ENCODE results near the gene EIF2S2. TPM values are rescaled to one million over a fixed set of nuclear protein-coding genes. Genes with fewer than 3 reads are reported as not detected.

Gene EIF2S2
- total and polyA plus RNA-seq, 2 experiments from 2014 or later: 109 to 138 TPM

DNA sequence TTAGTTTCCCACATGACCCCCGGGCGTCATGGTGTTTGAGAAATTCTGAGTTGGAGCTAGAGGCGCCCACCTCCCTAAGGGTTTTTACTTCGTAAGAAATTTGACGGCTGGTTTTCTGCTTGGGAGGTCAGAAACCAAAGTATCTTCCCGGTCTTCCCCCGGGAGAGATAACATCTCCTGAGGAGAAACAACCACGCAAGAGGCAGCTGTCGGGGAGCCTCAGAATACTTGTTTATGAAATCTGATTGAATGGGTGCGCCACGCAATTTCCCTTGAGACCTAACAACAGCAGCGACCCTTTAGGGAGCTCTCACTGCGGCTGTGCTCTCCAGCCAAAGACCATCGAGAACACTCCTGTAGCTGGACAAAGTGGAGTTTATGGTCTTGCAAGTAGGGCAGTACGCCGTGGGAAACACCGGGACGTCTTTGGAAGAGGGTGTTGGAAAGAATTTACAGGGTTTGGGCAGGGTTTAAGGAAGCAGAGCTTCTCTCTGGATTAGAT, 608 bp upstream of the EIF2S2 start:
- in situ Hi-C loops (cut with MboI): no loop called here
- Histone ChIP-seq H3K9me3 (ENCODE audit: low read depth) (no peaks in the 10 kb centered on the region), H3K27ac (peak overlapping the region; percentile 84), H3K27me3 (replicated peaks; ENCODE audit: insufficient read depth) (no peaks in the 10 kb centered on the region), H3K79me2 (ENCODE audit: insufficient read depth) (peaks cover 44% of the 10 kb centered on the region), H4K20me1 (ENCODE audit: insufficient read depth) (peaks cover 29% of the 10 kb centered on the region), H2AFZ (peak overlapping the region; percentile 96), H3K4me2 (ENCODE audit: unreplicated experiment) (peak overlapping the region; percentile 97), H3K4me1 (ENCODE audit: insufficient read depth) (peaks cover 24% of the 10 kb centered on the region), H3K9me2 (ENCODE audit: insufficient read depth) (no peaks in the 10 kb centered on the region), H3K36me3 (ENCODE audit: low read depth) (peaks cover 18% of the 10 kb centered on the region), H3K9ac (peak overlapping the region; percentile 96), H3F3A (ENCODE audit: insufficient read depth) (peaks cover 6% of the 10 kb centered on the region; the same call in 1 of the 2 replicates), H3K4me3 (peak overlapping the region; percentile 94)
- DNase-seq: peak; percentile 63
- 2% methylated on average over 18 of the region's 18 CpGs for WGBS, 2 experiments (ENCODE audit: low coverage in 1 of 2, low lambda C conversion rate in 2 of 2, missing lambda C conversion rate in 2 of 2)
- TF ChIP-seq EZH2phosphoT487 (IDR thresholded peaks at IDR 0.05; ENCODE audit: insufficient read depth, low read depth) (no peak), EZH2 (IDR thresholded peaks at IDR 0.05; ENCODE audit: insufficient read depth, poor library complexity, severe bottlenecking) (no peak)

DNA sequence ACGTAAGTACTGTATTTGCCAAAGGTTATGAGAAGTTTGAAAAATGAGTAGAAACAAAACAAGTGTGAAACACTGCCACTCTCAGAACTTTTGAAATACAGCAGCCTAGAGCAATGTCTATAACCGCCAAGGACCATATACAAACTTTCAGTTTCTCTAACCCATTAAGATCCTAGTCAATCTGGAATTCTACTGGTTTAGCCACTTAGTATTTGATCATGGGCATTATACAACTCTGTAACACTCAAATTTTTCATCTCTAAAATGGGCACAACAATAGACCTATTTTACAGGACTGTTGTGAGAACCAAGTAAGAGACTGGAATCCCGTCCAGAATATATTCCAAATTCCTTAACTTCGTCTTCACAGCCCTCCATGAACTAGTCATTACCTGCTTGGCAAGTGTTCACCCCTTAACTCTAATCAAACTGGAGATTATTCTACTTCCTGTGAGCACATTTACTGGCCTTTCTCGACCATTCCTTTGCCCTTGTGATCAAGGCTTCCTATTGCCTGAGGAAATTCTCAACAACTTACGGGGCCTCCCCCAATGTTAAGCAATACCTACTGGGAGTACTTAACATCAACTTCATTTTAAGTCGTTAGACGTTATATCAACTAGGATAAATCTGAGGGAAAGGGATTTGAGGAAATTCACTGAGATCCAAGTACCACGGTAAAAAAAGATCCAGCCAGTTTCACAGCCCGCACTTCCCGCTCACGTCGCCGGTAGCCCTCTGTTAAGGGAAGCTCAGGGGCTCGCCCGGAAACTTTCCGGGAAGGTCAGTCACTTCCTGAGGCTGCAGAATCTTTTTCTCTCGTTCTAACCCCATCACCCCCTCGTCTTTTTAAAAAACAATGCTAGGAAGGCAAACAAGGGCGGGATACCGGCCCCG, 1.1 kb downstream of the EIF2S2 start:
- no peak overlapping the region for H2AFZ ChIP-seq
- H3K27me3 ChIP-seq (replicated peaks; ENCODE audit: insufficient read depth): no peaks in the 10 kb centered on the region
- H3K9me3 ChIP-seq (ENCODE audit: low read depth): no peaks in the 10 kb centered on the region
- H4K20me1 ChIP-seq (ENCODE audit: insufficient read depth): peaks cover 43% of the 10 kb centered on the region
- TF ChIP-seq EZH2 (IDR thresholded peaks at IDR 0.05; ENCODE audit: insufficient read depth, poor library complexity, severe bottlenecking) (no peak), EZH2phosphoT487 (IDR thresholded peaks at IDR 0.05; ENCODE audit: insufficient read depth, low read depth) (no peak)
- peak; percentile 79 for DNase-seq
- peak overlapping the region; percentile 96 for H3K9ac ChIP-seq
- peaks cover 6% of the 10 kb centered on the region; the same call in 1 of the 2 replicates for H3F3A ChIP-seq (ENCODE audit: insufficient read depth)
- WGBS, 2 experiments (ENCODE audit: low coverage in 1 of 2, low lambda C conversion rate in 2 of 2, missing lambda C conversion rate in 2 of 2): 1% methylated on average over 22 of the region's 22 CpGs
- H3K4me2 ChIP-seq (ENCODE audit: unreplicated experiment): peak overlapping the region; percentile 87
- peak overlapping the region; percentile 94 for H3K4me3 ChIP-seq
- H3K4me1 ChIP-seq (ENCODE audit: insufficient read depth): peaks cover 33% of the 10 kb centered on the region
- peaks cover 25% of the 10 kb centered on the region for H3K36me3 ChIP-seq (ENCODE audit: low read depth)
- peak overlapping the region; percentile 84 for H3K27ac ChIP-seq
- peaks cover 60% of the 10 kb centered on the region for H3K79me2 ChIP-seq (ENCODE audit: insufficient read depth)
- no peaks in the 10 kb centered on the region for H3K9me2 ChIP-seq (ENCODE audit: insufficient read depth)
- in situ Hi-C loops (cut with MboI): no loop called here

DNA sequence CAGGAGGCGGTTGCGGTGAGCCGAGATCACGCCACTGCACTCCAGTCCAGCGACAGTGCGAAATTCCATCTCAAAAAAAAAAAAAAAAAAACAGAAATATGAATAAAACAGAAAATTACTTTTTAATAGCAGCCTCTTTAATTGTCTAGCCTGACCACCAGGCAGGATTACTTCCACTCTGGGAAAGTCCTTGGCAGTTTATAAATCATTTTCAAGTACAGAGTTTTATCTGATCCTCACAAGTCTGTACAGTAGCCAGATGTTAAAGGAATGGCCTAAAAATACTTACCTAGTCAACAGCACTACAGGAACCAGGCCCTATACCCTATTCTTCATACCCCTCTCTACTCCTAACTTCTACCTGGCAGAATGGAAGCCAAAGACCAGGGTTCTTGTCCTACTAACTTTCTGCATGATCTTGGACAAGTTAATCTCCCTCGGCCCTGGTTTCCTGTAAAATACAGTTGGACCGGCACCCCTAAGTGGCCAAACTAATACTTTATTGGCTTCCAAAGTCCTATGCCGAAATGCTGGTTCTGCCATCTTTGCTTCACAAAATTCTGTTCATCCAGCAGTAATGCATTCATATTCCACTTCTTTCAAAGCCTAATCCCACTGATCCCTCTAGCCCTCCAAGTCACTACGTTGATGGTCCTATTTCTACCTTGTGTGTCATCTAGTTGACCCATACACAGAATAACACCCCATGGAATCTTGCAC, 1.9 kb downstream of the EIF2S2 start:
- peaks cover 68% of the 10 kb centered on the region for H3K79me2 ChIP-seq (ENCODE audit: insufficient read depth)
- DNase-seq: no peak
- peaks cover 12% of the 10 kb centered on the region for H3F3A ChIP-seq (ENCODE audit: insufficient read depth)
- H3K4me3 ChIP-seq: peak overlapping the region; percentile 94
- H3K9me3 ChIP-seq (ENCODE audit: low read depth): no peaks in the 10 kb centered on the region
- peaks cover 51% of the 10 kb centered on the region for H4K20me1 ChIP-seq (ENCODE audit: insufficient read depth)
- H3K27me3 ChIP-seq (replicated peaks; ENCODE audit: insufficient read depth): no peaks in the 10 kb centered on the region
- peak overlapping the region; percentile 96 for H3K9ac ChIP-seq
- 62 to 66% methylated on average over 10 of the region's 10 CpGs for WGBS, 2 experiments (ENCODE audit: low coverage in 1 of 2, low lambda C conversion rate in 2 of 2, missing lambda C conversion rate in 2 of 2)
- no peak overlapping the region for H2AFZ ChIP-seq
- H3K9me2 ChIP-seq (ENCODE audit: insufficient read depth): no peaks in the 10 kb centered on the region
- peak overlapping the region; percentile 87 for H3K4me2 ChIP-seq (ENCODE audit: unreplicated experiment)
- TF ChIP-seq EZH2 (IDR thresholded peaks at IDR 0.05; ENCODE audit: insufficient read depth, poor library complexity, severe bottlenecking) (no peak), EZH2phosphoT487 (IDR thresholded peaks at IDR 0.05; ENCODE audit: insufficient read depth, low read depth) (no peak)
- peaks cover 30% of the 10 kb centered on the region for H3K36me3 ChIP-seq (ENCODE audit: low read depth)
- in situ Hi-C loops (cut with MboI): no loop called here
- H3K27ac ChIP-seq: peak overlapping the region; percentile 84
- H3K4me1 ChIP-seq (ENCODE audit: insufficient read depth): peaks cover 40% of the 10 kb centered on the region

DNA sequence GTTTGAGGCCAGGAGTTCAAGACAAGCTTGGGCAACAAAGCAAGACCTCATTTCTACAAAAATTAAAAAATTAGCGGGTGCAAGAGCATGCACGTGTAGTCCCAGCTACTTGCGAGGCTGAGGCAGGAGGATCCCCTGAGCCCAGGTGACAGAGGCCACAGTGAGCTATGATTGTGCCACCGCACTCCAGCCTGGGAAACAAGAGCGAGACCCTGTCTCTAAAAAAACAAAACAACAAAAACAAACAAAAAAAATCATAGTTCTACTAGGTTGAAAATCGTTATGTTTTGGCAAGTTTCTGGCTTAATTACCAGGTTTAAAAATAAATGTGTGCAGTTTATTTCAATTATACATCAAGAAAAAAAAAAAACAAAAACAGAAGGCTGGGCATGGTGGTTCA, 2.6 kb downstream of the EIF2S2 start:
- peaks cover 37% of the 10 kb centered on the region for H3K36me3 ChIP-seq (ENCODE audit: low read depth)
- H3K4me1 ChIP-seq (ENCODE audit: insufficient read depth): peaks cover 40% of the 10 kb centered on the region
- no peak for DNase-seq
- no peak overlapping the region for H3K27ac ChIP-seq
- H2AFZ ChIP-seq: no peak overlapping the region
- peaks cover 54% of the 10 kb centered on the region for H4K20me1 ChIP-seq (ENCODE audit: insufficient read depth)
- peak overlapping the region; percentile 96; the same call in 1 of the 2 replicates for H3K9ac ChIP-seq
- peak overlapping the region; percentile 94 for H3K4me3 ChIP-seq
- H3K9me3 ChIP-seq (ENCODE audit: low read depth): no peaks in the 10 kb centered on the region
- no peaks in the 10 kb centered on the region for H3K9me2 ChIP-seq (ENCODE audit: insufficient read depth)
- in situ Hi-C loops (cut with MboI): no loop called here
- peaks cover 76% of the 10 kb centered on the region for H3K79me2 ChIP-seq (ENCODE audit: insufficient read depth)
- H3K4me2 ChIP-seq (ENCODE audit: unreplicated experiment): peak overlapping the region; percentile 87
- WGBS, 2 experiments (ENCODE audit: low coverage in 1 of 2, low lambda C conversion rate in 2 of 2, missing lambda C conversion rate in 2 of 2): 83 to 84% methylated on average over 6 of the region's 6 CpGs
- no peak for TF ChIP-seq EZH2 (IDR thresholded peaks at IDR 0.05; ENCODE audit: insufficient read depth, poor library complexity, severe bottlenecking)
- no peak for TF ChIP-seq EZH2phosphoT487 (IDR thresholded peaks at IDR 0.05; ENCODE audit: insufficient read depth, low read depth)
- peaks cover 19% of the 10 kb centered on the region for H3F3A ChIP-seq (ENCODE audit: insufficient read depth)
- no peaks in the 10 kb centered on the region for H3K27me3 ChIP-seq (replicated peaks; ENCODE audit: insufficient read depth)

Measured in GM23248 (cell line).